Measurements from ENCODE around the gene SNRPB2.

SNRPB2 gene

DNA sequence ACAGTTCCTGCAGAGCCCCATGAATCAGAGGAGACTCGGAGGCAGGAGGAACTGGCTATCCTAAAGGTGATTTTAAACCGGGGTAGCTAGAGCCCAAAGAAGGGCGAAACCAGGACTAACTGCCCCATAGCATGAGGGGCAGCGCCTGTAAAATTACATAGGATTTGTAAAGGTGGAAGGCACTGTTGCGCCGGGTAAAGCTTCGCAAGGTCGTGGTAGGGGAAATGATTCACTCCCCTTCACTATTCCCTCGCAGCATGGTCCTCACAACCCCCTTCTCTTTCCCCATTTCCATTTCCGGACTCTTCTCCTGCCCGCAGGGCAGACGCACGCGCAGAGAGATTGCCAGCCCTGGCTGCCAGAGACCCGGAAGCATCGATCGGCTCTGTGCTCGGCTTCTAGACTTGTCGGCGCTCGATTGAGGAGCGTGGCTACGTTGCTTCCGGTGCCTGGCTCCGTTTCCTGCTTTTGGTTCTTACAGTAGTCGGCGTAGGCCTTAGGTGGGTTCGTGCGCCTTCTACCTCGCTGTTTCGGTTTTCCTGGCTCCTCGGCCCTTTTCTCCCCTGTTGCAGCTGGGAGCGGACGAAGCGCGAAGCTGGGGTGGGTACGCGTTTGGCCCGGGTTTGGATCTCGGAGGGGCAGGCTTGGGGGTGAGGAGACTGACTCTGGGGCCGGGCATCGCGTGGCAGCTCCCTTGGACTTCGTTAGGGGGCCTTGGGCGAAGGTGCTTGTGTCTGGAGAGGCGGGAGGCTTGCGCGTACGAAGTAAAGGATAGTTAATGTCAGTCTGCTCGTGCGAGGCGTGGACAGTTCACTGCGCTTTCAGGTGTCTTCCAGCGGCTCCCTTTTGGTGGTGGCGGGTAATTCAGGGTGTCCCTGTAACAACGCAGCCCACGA lies at the start of gene SNRPB2:
TSS of gene SNRPB2 (plus strand) at position 462 of the 896 bp plus-strand sequence. CDS start 1,677 bp downstream, outside the sequence.
- peak; percentile 99 for DNase-seq (ENCODE audit: low spot score)

- no peak for DNase-seq (ENCODE audit: low spot score)
Measured at GRCh38 chr20:16684416-16684815, 45.4 kb upstream of the SNRPB2 start.

GRCh38 chr20:16689906-16690305 lies 39.9 kb upstream of the SNRPB2 start:
- no peak for DNase-seq (ENCODE audit: low spot score)

DNA sequence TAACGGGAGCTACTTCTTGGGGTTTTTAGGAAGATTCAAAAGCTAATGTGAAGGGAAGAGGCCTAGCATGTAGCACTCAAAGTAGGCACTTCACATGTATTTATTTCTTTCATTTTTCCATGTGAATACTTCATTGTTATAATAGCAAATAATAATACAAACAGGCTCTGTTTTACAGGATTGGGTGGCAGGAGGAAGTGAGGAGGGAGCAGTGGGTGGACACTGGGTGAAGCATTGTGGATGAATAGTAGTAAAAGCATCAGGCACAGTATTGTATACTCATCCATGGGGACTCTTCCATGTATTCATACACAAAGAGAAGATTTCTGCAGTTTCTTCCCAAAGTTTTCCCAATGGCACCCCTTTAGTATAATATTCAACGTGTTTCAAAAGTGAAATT lies 38.4 kb upstream of the SNRPB2 start:
- DNase-seq (ENCODE audit: low spot score) = no peak

GRCh38 chr20:16692009-16692408 lies 37.8 kb upstream of the SNRPB2 start:
- DNase-seq (ENCODE audit: low spot score) = no peak

DNA sequence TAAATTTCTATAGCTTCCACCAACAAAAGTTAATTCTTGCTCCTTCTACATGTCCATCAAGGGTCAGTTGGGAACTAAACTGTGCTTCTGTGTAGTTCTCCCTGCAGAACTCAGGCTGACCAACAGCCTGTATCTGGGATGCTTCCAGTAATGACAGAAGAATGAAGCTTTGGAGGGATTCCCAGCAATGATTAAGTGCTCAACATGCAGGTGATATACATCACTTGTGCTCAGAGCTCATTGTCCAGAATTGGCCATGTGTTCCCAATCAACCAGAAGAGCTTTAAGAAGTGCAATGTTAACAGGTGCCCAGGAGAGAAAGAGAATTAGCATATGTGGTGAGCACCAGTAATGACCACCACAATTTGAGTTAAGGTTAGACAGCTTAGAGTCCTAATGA lies 37.4 kb upstream of the SNRPB2 start:
- DNase-seq (ENCODE audit: low spot score) = no peak

DNA sequence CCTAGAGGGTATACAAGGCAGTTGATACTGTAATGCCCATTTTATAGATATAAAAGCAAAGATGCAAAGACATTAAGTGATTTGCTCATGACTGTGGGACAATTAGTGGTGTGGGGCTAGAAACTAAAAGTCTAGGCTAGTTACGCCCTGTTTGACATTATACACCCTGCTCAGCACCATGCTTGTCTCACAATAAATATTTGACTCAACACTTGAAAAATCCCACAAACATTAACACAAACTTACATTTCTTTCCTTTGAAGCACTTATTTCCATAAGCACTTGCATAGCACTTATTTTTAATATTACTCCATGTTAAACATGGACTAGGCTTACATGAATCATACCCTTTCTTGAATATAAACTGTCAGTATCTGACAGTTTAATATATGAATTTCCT lies 36.5 kb upstream of the SNRPB2 start:
- DNase-seq (ENCODE audit: low spot score) = no peak

DNA sequence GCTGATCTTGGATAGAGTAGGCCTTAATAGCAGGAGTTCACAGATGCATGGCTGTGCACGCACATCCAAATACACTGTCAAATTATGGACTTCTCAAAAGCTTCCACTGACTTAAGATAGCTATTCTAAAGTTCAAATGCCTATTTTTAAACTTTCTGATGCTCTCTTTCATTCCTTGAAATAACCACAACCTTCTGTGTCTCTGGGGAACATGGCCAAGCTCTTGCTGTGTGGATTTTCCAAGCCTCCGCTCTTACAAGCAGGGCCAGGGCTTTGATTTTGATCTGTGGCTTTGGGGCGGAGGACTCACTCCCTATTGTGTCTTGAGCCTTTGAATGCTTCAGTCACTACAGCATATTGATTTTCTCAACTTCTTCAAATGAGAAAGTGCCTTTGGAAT lies 35.7 kb upstream of the SNRPB2 start:
- no peak for DNase-seq (ENCODE audit: low spot score)

- no peak for DNase-seq (ENCODE audit: low spot score)
Measured at GRCh38 chr20:16695628-16696027, 34.2 kb upstream of the SNRPB2 start.

DNA sequence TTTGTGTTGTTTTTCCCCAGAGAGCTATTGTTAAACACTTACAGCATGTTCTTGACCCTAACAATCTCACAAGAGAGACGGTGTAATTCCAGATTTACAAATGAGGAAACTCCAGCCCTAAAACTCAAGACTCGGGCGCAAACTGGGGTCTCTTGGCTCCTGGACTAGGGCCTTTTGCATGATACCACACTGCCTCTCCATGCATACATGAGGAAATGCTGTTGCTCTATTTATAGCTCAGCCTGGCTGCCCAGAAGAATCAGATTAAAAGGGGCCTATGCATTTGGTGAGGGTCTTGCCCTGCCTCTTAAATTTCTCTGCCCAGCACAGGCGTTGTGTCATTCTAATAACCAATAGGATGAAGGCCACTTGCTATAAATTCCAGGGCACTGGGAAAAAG lies 30.5 kb upstream of the SNRPB2 start:
- no peak for DNase-seq (ENCODE audit: low spot score)

- DNase-seq (ENCODE audit: low spot score) = peak; percentile 38
Measured at GRCh38 chr20:16701296-16701695, 28.5 kb upstream of the SNRPB2 start.

- DNase-seq (ENCODE audit: low spot score) = no peak
Measured at GRCh38 chr20:16703570-16703969, 26.3 kb upstream of the SNRPB2 start.

GRCh38 chr20:16707674-16708073 lies 22.2 kb upstream of the SNRPB2 start:
- DNase-seq (ENCODE audit: low spot score) = no peak

DNA sequence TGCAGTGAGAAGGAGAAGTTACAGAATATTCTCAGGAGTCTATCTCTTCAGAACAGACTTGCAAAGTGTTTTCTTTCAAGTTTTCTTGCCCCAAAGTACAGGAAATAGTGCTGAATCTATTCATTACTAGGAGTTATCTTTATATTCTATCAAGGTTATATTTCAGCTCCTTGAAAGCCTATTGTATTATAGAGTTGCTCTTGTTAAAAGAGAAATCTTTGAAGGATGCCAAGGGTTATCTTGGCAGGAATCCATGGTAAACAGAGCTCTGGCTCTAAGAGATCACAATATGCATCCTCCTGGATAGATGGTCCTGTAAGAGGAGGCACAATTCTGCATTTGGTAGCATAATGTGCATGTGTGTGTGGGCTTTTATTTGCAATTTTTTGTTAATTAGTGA lies 21.2 kb upstream of the SNRPB2 start:
- no peak for DNase-seq (ENCODE audit: low spot score)

- DNase-seq (ENCODE audit: low spot score) = no peak
Measured at GRCh38 chr20:16709017-16709416, 20.8 kb upstream of the SNRPB2 start.

DNA sequence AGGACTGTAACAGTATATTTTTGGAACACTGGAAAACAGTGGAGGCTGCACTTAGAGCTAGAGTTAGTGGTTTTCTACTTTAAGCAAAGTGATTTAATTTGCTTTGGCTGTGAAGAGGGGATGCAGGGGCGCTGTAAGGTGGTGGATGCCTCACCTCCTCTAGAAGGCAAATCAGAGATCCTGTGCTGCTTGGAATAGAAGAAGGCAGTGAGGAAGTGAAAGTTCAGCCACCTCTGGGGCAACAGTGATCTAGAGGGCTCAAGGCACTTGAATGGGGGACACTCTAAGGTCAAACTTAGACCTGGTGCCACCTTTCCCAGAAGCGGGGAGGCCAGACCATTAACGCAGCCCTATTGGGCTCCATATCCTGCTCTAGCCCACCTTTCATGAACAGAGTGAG lies 19.0 kb upstream of the SNRPB2 start:
- no peak for DNase-seq (ENCODE audit: low spot score)

DNA sequence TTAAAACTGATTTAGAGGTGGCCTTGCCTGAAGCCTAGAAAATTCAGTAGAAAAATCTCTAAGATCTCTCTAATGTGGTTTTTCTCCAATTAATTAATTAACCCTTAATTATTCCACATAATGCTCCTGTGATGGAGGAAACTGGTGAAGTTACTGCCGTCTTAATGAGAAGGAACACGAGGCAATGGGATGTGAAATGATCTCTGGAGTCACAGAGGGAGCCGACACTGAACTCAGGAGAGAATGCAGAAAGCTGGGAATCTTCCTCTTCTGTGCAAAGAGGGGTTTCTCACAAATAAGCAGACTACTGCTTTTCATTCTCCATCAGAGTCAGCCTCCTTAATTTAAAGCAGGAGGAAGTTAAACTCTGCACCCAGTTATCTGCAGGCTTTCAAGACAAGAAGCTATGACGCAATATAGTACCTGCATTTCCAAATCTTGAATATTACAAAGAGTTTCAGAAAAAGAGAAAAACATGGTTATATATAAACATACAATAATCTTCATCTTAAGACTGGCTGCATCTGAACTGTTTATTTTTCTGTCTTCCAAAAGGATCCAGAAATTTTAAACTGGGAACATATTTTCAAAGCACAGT lies 18.1 kb upstream of the SNRPB2 start:
- DNase-seq (ENCODE audit: low spot score) = no peak

DNA sequence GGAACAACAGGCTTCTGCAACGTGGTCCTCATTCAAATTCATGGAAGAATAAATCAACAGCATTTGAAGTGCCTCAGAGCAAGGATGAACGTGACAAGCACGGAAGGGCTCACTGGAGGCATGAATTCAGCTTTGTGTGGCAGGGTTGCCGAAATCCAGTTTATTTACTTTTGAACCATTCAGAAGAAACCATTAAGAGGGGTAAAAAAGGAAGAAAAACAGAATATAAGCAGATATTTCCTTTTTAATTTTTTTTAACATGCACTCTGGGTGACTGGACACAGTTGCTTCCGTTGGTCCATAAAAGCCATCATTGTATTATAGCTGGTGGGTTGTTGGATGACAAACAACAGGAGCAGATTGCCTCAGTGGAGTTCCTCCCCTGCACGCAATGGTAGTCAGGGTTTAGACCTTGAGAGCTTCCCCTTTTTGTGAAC lies 17.3 kb upstream of the SNRPB2 start:
- DNase-seq (ENCODE audit: low spot score) = no peak

- no peak for DNase-seq (ENCODE audit: low spot score)
Measured at GRCh38 chr20:16713066-16713465, 16.8 kb upstream of the SNRPB2 start.

DNA sequence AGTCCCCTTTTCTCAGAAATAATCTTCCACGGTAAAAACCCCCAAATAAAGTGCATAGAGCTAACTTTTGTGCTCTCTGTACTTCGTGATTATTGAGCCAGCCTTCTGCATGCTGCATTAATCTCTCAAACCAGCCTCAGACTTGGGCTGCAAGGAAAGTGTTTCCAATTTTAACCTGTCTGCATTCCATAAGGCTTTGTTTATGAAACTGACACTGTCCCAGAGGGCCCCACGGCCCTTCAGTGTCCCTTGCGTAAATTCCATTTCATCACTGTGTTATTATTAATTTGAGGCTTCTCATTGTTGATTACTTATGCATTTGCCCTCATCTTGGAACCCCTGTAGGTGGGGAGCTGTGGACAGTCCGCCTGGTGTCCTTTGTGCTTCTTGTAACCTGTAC lies 15.6 kb upstream of the SNRPB2 start:
- no peak for DNase-seq (ENCODE audit: low spot score)

GRCh38 chr20:16714751-16715150 lies 15.1 kb upstream of the SNRPB2 start:
- no peak for DNase-seq (ENCODE audit: low spot score)

GRCh38 chr20:16719421-16719820 lies 10.4 kb upstream of the SNRPB2 start:
- no peak for DNase-seq (ENCODE audit: low spot score)

- DNase-seq (ENCODE audit: low spot score) = no peak
Measured at GRCh38 chr20:16729080-16729479, 746 bp upstream of the SNRPB2 start.
